Kidney (tissue), 22 donors: Measurements from ENCODE around the gene ARID5B. TPM values are rescaled to one million over a fixed set of nuclear protein-coding genes. Genes with fewer than 3 reads are reported as not detected.

ENCODE experiments used
- DNase-seq, 5 donors: peaks; one replicate each; pipeline ENCODE4 v3.0.0-alpha.2; 2013 to 2020
- FAIRE-seq: peaks from 2 replicates; lab custom pipeline; 2012; peaks lifted over from hg19 to GRCh38; lab: Jason Lieb, UNC
- H3K27ac ChIP-seq, 2 donors: one replicate each; pipeline ENCODE4 v1.7.0; 2013; ENCODE audit warnings: low read depth in 2 of 2, low read length in 2 of 2, inconsistent platforms in 1 of 2
- H3K27me3 ChIP-seq: one replicate; pipeline ENCODE4 v1.7.1; 2013; ENCODE audit warnings: low read length, inconsistent platforms; ENCODE audit not compliant: control insufficient read depth, insufficient read depth
- H3K36me3 ChIP-seq, 3 donors: one replicate each; pipeline versions ENCODE4 v1.7.0 to v1.7.1; 2013; ENCODE audit warnings: low read length in 3 of 3, control low read depth in 1 of 3, inconsistent platforms in 1 of 3; ENCODE audit not compliant: insufficient read depth in 3 of 3, control insufficient read depth in 2 of 3
- H3K4me1 ChIP-seq, 3 donors: one replicate each; pipeline versions ENCODE4 v1.7.0 to v1.7.1; 2013; ENCODE audit warnings: low read length in 3 of 3, inconsistent platforms in 1 of 3, low read depth in 1 of 3; ENCODE audit not compliant: control insufficient read depth in 2 of 3, insufficient read depth in 2 of 3
- H3K4me3 ChIP-seq, 3 donors: one replicate each; pipeline versions ENCODE4 v1.7.0 to v1.8.1; 2013; ENCODE audit warnings: low read length in 3 of 3, control low read depth in 1 of 3, inconsistent platforms in 1 of 3
- H3K9ac ChIP-seq, 3 donors: one replicate each; pipeline versions ENCODE4 v1.7.0 to v1.7.1; 2013; ENCODE audit warnings: low read length in 3 of 3, control low read depth in 1 of 3, inconsistent platforms in 1 of 3
- H3K9me3 ChIP-seq, 3 donors: one replicate each; pipeline versions ENCODE4 v1.7.0 to v1.7.1; 2013; ENCODE audit warnings: low read length in 3 of 3, control low read depth in 1 of 3, inconsistent platforms in 1 of 3; ENCODE audit not compliant: control insufficient read depth in 2 of 3, insufficient read depth in 1 of 3
- CTCF ChIP-seq: IDR thresholded peaks from 3 replicates; pipeline ENCODE4 v1.5.1; 2012; ENCODE audit warnings: mild to moderate bottlenecking, moderate library complexity, borderline replicate concordance; ENCODE audit not compliant: insufficient read depth; ENCODE audit errors: extremely low read depth
- intact Hi-C: fragments of 100-400 bp; cut with DNase I; formaldehyde crosslinking; loops from one replicate; pipeline ENCODE4 v1.11.1; 2022
- long read RNA-seq, 10 donors: library from polyadenylated mRNA in 1 of 10; unstranded in 1 of 10; transcript quantifications; one replicate each; pipeline ENCODE4 v2.0.0 and lab custom pipeline, GENCODE V29; 2021 to 2026
- polyA plus RNA-seq: library from polyadenylated mRNA; stranded (reverse); fragments of 350-450 nt; fragmentation: Illumina TruSeq; extraction: RNeasy Lipid Tissue Mini Kit (QIAGEN cat#74804); gene quantifications from one replicate; pipeline ENCODE4 v1.2.3, GENCODE V29; 2014; ENCODE audit warnings: low read depth, low replicate concordance; ENCODE audit not compliant: insufficient read depth
- total RNA-seq: library from RNA; stranded (reverse); fragmentation: NEBNext Ultra II Directional; extraction: Animal tissue kit (Norgen Biotek cat#: 25700); gene quantifications from one replicate; pipeline ENCODE4 v1.2.1, GENCODE V29; 2021
- donor health status: control.
- donor health status: control.
- donor health status: control.
- donor health status: control.
- donor health status: control.
- donor health status: DM: yes; HTN: yes; CAD: no.
- donor health status: Normal renal cell carcinoma (clear cell type).

ARID5B gene, protein sequence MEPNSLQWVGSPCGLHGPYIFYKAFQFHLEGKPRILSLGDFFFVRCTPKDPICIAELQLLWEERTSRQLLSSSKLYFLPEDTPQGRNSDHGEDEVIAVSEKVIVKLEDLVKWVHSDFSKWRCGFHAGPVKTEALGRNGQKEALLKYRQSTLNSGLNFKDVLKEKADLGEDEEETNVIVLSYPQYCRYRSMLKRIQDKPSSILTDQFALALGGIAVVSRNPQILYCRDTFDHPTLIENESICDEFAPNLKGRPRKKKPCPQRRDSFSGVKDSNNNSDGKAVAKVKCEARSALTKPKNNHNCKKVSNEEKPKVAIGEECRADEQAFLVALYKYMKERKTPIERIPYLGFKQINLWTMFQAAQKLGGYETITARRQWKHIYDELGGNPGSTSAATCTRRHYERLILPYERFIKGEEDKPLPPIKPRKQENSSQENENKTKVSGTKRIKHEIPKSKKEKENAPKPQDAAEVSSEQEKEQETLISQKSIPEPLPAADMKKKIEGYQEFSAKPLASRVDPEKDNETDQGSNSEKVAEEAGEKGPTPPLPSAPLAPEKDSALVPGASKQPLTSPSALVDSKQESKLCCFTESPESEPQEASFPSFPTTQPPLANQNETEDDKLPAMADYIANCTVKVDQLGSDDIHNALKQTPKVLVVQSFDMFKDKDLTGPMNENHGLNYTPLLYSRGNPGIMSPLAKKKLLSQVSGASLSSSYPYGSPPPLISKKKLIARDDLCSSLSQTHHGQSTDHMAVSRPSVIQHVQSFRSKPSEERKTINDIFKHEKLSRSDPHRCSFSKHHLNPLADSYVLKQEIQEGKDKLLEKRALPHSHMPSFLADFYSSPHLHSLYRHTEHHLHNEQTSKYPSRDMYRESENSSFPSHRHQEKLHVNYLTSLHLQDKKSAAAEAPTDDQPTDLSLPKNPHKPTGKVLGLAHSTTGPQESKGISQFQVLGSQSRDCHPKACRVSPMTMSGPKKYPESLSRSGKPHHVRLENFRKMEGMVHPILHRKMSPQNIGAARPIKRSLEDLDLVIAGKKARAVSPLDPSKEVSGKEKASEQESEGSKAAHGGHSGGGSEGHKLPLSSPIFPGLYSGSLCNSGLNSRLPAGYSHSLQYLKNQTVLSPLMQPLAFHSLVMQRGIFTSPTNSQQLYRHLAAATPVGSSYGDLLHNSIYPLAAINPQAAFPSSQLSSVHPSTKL
- 77.9 TPM for total RNA-seq
- polyA plus RNA-seq, result 8.6 TPM
- long read RNA-seq, donor 1, full-length matches to known transcripts, result 2 of 69 reads
- long read RNA-seq, donor 1, partial matches to known transcripts, result 67 of 69 reads
- long read RNA-seq, donor 1, other reads (novel, unspliced or antisense), result 0 of 69 reads
- long read RNA-seq, donor 2, full-length matches to known transcripts, result 4 of 10 reads
- long read RNA-seq, donor 2, partial matches to known transcripts, result 6 of 10 reads
- long read RNA-seq, donor 2, other reads (novel, unspliced or antisense), result 0 of 10 reads
- long read RNA-seq, donor 3, transcript ARID5B-202 (7 exons, 3,141 nt), result major isoform, 8 of 34 reads
- long read RNA-seq, donor 3, partial matches to known transcripts, result 26 of 34 reads
- long read RNA-seq, donor 3, other reads (novel, unspliced or antisense), result 0 of 34 reads
- long read RNA-seq, donor 4, full-length matches to known transcripts, result 11 of 11 reads
- long read RNA-seq, donor 4, partial matches to known transcripts, result 0 of 11 reads
- long read RNA-seq, donor 4, other reads (novel, unspliced or antisense), result 0 of 11 reads
- long read RNA-seq, donor 5, result 0 reads
- long read RNA-seq, donor 6, full-length matches to known transcripts, result 5 of 46 reads
- long read RNA-seq, donor 6, partial matches to known transcripts, result 41 of 46 reads
- long read RNA-seq, donor 6, other reads (novel, unspliced or antisense), result 0 of 46 reads
- long read RNA-seq, donor 7, partial matches to known transcripts, result 32 of 53 reads
- long read RNA-seq, donor 7, other reads (novel, unspliced or antisense), result 20 of 53 reads
- long read RNA-seq, donor 8, full-length matches to known transcripts, result 2 of 28 reads
- long read RNA-seq, donor 8, partial matches to known transcripts, result 26 of 28 reads
- long read RNA-seq, donor 8, other reads (novel, unspliced or antisense), result 0 of 28 reads
- long read RNA-seq, donor 9, full-length matches to known transcripts, result 3 of 3 reads
- long read RNA-seq, donor 9, partial matches to known transcripts, result 0 of 3 reads
- long read RNA-seq, donor 9, other reads (novel, unspliced or antisense), result 0 of 3 reads
- long read RNA-seq, donor 10, full-length matches to known transcripts, result 4 of 14 reads
- long read RNA-seq, donor 10, partial matches to known transcripts, result 10 of 14 reads
- long read RNA-seq, donor 10, other reads (novel, unspliced or antisense), result 0 of 14 reads

GRCh38 chr10:61900829-61901792 lies at the start of gene ARID5B:
ARID5B (plus strand) TSS chr10:61901699; CDS start chr10:61901710, 11 bp downstream.
- intact Hi-C loops, result no loop called here
- H3K4me1 ChIP-seq, result peaks cover 3 to 24% (median 13%) of the 10 kb centered on the region in 3 donors

DNA sequence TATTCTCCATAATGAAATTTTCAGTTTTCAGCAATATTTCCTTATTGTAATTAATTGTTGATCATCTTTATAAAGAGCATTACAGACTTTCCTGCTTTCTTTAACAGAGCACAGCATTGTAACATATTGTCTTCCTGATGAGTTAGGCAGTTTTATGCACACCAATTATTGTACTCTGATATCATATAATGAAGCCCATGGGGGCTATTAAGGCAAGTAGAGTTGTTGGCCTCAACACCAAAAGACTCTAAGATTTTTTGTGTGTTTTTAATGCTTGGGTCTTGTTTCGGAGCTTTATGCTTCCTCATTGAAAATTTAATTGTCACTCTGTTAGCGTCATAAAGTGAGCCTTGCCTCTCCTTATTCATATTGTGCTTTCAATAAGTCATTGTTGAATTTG lies 49.2 kb upstream of the ARID5B start:
- FAIRE-seq (no peak), DNase-seq (no peak)
- intact Hi-C loops, result no loop called here
- TF ChIP-seq CTCF, result no peak
- Histone ChIP-seq H3K36me3 (no peaks in the 10 kb centered on the region), H3K9ac (no peak overlapping the region), H3K9me3 (no peaks in the 10 kb centered on the region), H3K4me3 (no peak overlapping the region), H3K4me1 (no peaks in the 10 kb centered on the region), H3K27me3 (no peaks in the 10 kb centered on the region), H3K27ac (no peak overlapping the region)

More at GRCh38 chr10:61900829-61901792, at the start of gene ARID5B:
- DNase-seq (peak in 4 of 5 donors; percentile 63 to 88 (median 78)), FAIRE-seq (no peak)
- H3K36me3 ChIP-seq, result no peaks in the 10 kb centered on the region
- H3K9ac ChIP-seq, result peak within 1 kb of the TSS; percentile 74 to 97 (median 95)
- TF ChIP-seq CTCF, result no peak
- peak within 1 kb of the TSS; percentile 98 to 99 for H3K27ac ChIP-seq
- no peaks in the 10 kb centered on the region for H3K9me3 ChIP-seq
- H3K27me3 ChIP-seq, result no peaks in the 10 kb centered on the region
- H3K4me3 ChIP-seq, result peak within 1 kb of the TSS; percentile 91 to 95 (median 94)
